Endothelial cell of umbilical vein (primary cell): ENCODE measurements around the gene KCNH1. TPM values are rescaled to one million over a fixed set of nuclear protein-coding genes. Genes with fewer than 3 reads are reported as not detected.

Source experiments
- BruUV-seq: library from RNA; stranded (reverse); fragments of 400-500 nt; replicated peaks from 2 replicates; lab custom pipeline; 2021; lab: Mats Ljungman, UMichigan
- CTCF ChIA-PET: fragments of 300-600, 350-600 bp; sonication (Branson Sonifier 250); formaldehyde crosslinking; loops from one replicate; lab custom pipeline; 2021; ENCODE audit warnings: antibody characterized with exemption, inconsistent platforms; lab: Charles Lee
- POLR2A ChIA-PET: fragments of 300-600, 350-600 bp; sonication (Branson Sonifier 250); formaldehyde crosslinking; loops from one replicate; lab custom pipeline; 2021; ENCODE audit warnings: antibody characterized with exemption, inconsistent platforms; lab: Charles Lee
- DNase-seq: peaks from one replicate; pipeline ENCODE4 v3.0.0-alpha.2; 2011; ENCODE audit warnings: low read depth, low spot score
- FAIRE-seq: peaks from 2 replicates; lab custom pipeline; 2011; peaks lifted over from hg19 to GRCh38; lab: Jason Lieb, UNC
- H2AFZ ChIP-seq: 2 replicates; pipeline ENCODE4 v1.6.0; 2012; ENCODE audit warnings: low read depth, low read length, control low read depth, inconsistent platforms
- H3K27ac ChIP-seq: 2 replicates; pipeline ENCODE4 v1.5.1; 2011; ENCODE audit warnings: low read depth, mild to moderate bottlenecking, control low read depth, low read length, moderate library complexity; ENCODE audit not compliant: insufficient read depth
- H3K27me3 ChIP-seq, 2 experiments: 2 replicates each; pipeline versions ENCODE4 v1.6.0 to v1.6.1; 2011; ENCODE audit warnings: low read length in 2 of 2, mixed read lengths in 1 of 2; ENCODE audit not compliant: control insufficient read depth in 2 of 2, insufficient read depth in 2 of 2
- H3K36me3 ChIP-seq, 2 experiments: 2 replicates in 1 of 2; 3 replicates in 1 of 2; pipeline ENCODE4 v1.5.1; 2011; ENCODE audit warnings: low read length in 2 of 2, mild to moderate bottlenecking in 1 of 2, moderate library complexity in 1 of 2; ENCODE audit not compliant: control insufficient read depth in 2 of 2, insufficient read depth in 2 of 2; ENCODE audit errors: extremely low read depth in 1 of 2
- H3K4me1 ChIP-seq: 3 replicates; pipeline ENCODE4 v1.5.1; 2011; ENCODE audit warnings: mild to moderate bottlenecking, low read length; ENCODE audit not compliant: control insufficient read depth, insufficient read depth; ENCODE audit errors: extremely low read depth
- H3K4me2 ChIP-seq: 2 replicates; pipeline ENCODE4 v1.6.1; 2011; ENCODE audit warnings: low read length, control low read depth, mixed read lengths; ENCODE audit not compliant: insufficient read depth
- H3K4me3 ChIP-seq, 3 experiments: fragments of 200-600 bp in 1 of 3; sonication (generic), shearing (Covaris generic) in 1 of 3; replicated peaks in 1 of 3; 2 replicates each; pipeline ENCODE4 v1.5.1; 2011 to 2016; ENCODE audit warnings: control low read depth in 3 of 3, low read length in 3 of 3, mild to moderate bottlenecking in 2 of 3, inconsistent platforms in 1 of 3, low read depth in 1 of 3, moderate library complexity in 1 of 3; ENCODE audit not compliant: insufficient read depth in 1 of 3
- H3K79me2 ChIP-seq: 2 replicates; pipeline ENCODE4 v1.6.0; 2012; ENCODE audit warnings: low read length, inconsistent platforms; ENCODE audit not compliant: control insufficient read depth, insufficient read depth
- H3K9ac ChIP-seq: replicated peaks from 2 replicates; pipeline ENCODE3; 2011; ENCODE audit warnings: low read length, control low read depth; ENCODE audit not compliant: insufficient read depth; ENCODE audit errors: extremely low read depth
- H3K9me1 ChIP-seq: replicated peaks from 3 replicates; pipeline ENCODE4 v1.6.0; 2011; ENCODE audit warnings: mild to moderate bottlenecking, low read length; ENCODE audit not compliant: control insufficient read depth, insufficient read depth; ENCODE audit errors: extremely low read depth
- H3K9me3 ChIP-seq: replicated peaks from 2 replicates; pipeline ENCODE4 v1.5.1; 2012; ENCODE audit warnings: low read length, inconsistent platforms; ENCODE audit not compliant: control insufficient read depth, insufficient read depth
- H4K20me1 ChIP-seq: replicated peaks from 2 replicates; pipeline ENCODE3; 2011; ENCODE audit warnings: mild to moderate bottlenecking, low read length; ENCODE audit not compliant: control insufficient read depth, insufficient read depth; ENCODE audit errors: extremely low read depth
- CTCF ChIP-seq, 2 donors: IDR thresholded peaks; 1 replicate in 1 of 2; 2 replicates in 1 of 2; pipeline ENCODE4 v1.5.1; 2011; ENCODE audit warnings: low read length in 2 of 2, mild to moderate bottlenecking in 2 of 2, moderate library complexity in 2 of 2, control low read depth in 1 of 2, inconsistent platforms in 1 of 2, low read depth in 1 of 2; ENCODE audit not compliant: insufficient read depth in 1 of 2; ENCODE audit errors: extremely low read depth in 1 of 2
- EZH2 ChIP-seq: IDR thresholded peaks from 2 replicates; pipeline ENCODE4 v1.6.1; 2012; ENCODE audit warnings: borderline replicate concordance, low read depth, mild to moderate bottlenecking, moderate library complexity, low read length, inconsistent platforms; ENCODE audit not compliant: severe bottlenecking
- FOS ChIP-seq: IDR thresholded peaks from 2 replicates; pipeline ENCODE4 v1.6.1; 2011; ENCODE audit warnings: mild to moderate bottlenecking, low read length, moderate library complexity, borderline replicate concordance; ENCODE audit not compliant: insufficient read depth
- GATA2 ChIP-seq: IDR thresholded peaks from 2 replicates; pipeline ENCODE4 v1.7.0; 2011; ENCODE audit warnings: low read depth, mild to moderate bottlenecking, moderate library complexity, mixed read lengths, low read length; ENCODE audit not compliant: insufficient read length, insufficient read depth
- JUN ChIP-seq: IDR thresholded peaks from 2 replicates; pipeline ENCODE4 v1.6.1; 2011; ENCODE audit warnings: borderline replicate concordance, low read depth; ENCODE audit not compliant: insufficient read length, insufficient read depth
- MAX ChIP-seq: IDR thresholded peaks from 2 replicates; pipeline ENCODE4 v1.6.1; 2011; ENCODE audit not compliant: insufficient read depth, insufficient read length
- MYC ChIP-seq: IDR thresholded peaks from one replicate; pipeline ENCODE4 v1.6.1; 2011; ENCODE audit warnings: mild to moderate bottlenecking, low read depth, low read length
- POLR2A ChIP-seq: IDR thresholded peaks from 2 replicates; pipeline ENCODE4 v1.6.1; 2012; ENCODE audit warnings: low read depth, mild to moderate bottlenecking, control low read depth, low read length
- POLR2AphosphoS5 ChIP-seq: IDR thresholded peaks from 2 replicates; pipeline ENCODE4 v1.6.1; 2012; ENCODE audit warnings: low read depth, mild to moderate bottlenecking, control low read depth, low read length, moderate library complexity; ENCODE audit not compliant: insufficient read depth
- dilution Hi-C: fragments of 300-500 bp; cut with MboI; formaldehyde crosslinking; loops from one replicate; pipeline ENCODE4 v1.15.0; 2019; ENCODE audit warnings: low sequenced_read_pairs; ENCODE audit not compliant: extremely low pct_ligation_motif_present
- intact Hi-C: fragments of 100-400 bp; cut with micrococcal nuclease; formaldehyde crosslinking; loops from one replicate; pipeline ENCODE4 v1.10.0; 2022
- polyA plus RNA-seq, 4 experiments: library from polyadenylated mRNA; depleted of rRNA in 3 of 4; stranded (reverse) in 3 of 4; unstranded in 1 of 4; fragments of >200 nt; gene quantifications; 2 replicates each; pipeline versions ENCODE4 v1.2.1 to v1.2.3, GENCODE V29; 2011 to 2012; ENCODE audit warnings: missing spikeins in 1 of 4
- total RNA-seq: library from RNA; stranded (reverse); gene quantifications from 2 replicates; pipeline ENCODE4 v1.2.3, GENCODE V29; 2021

Gene KCNH1
- total and polyA plus RNA-seq, 2 donors (not counting 3 experiments of a cell fraction or from before 2014, with no cell fraction given): not detected

GRCh38 chr1:210743038-210743437 lies 390.9 kb downstream of the KCNH1 start:
- DNase-seq: no peak
- H3K36me3 ChIP-seq: no peaks in the 10 kb centered on the region
- intact Hi-C loops: no loop called here

More at GRCh38 chr1:210743038-210743437, 390.9 kb downstream of the KCNH1 start:
- Histone ChIP-seq H3K4me1 (no peaks in the 10 kb centered on the region), H3K79me2 (no peaks in the 10 kb centered on the region), H3K27ac (no peak overlapping the region), H3K9ac (no peak overlapping the region), H3K27me3 (no peaks in the 10 kb centered on the region), H3K9me1 (no peaks in the 10 kb centered on the region), H3K4me3 (no peak overlapping the region), H3K9me3 (peaks cover 2% of the 10 kb centered on the region), H3K4me2 (no peak overlapping the region), H4K20me1 (no peaks in the 10 kb centered on the region), H2AFZ (no peak overlapping the region)
- ChIA-PET CTCF (no interaction called here), POLR2A (no interaction called here)
- no TSS peak for BruUV-seq
- dilution Hi-C loops: no loop called here
- FAIRE-seq: no peak
- TF ChIP-seq POLR2AphosphoS5 (no peak), EZH2 (no peak), CTCF (IDR thresholded peaks at IDR 0.05; ENCODE audit: extremely low read depth in 1 of 2, insufficient read depth in 1 of 2, low read depth in 1 of 2, low read length in 2 of 2) (no peak), JUN (no peak), GATA2 (no peak), MAX (no peak), MYC (no peak), FOS (no peak), POLR2A (no peak)
